ENCODE results near the gene BASP1.
A peak's percentile ranks its signal among the peaks of the same experiment; 100 is the strongest.

Gene BASP1

DNA sequence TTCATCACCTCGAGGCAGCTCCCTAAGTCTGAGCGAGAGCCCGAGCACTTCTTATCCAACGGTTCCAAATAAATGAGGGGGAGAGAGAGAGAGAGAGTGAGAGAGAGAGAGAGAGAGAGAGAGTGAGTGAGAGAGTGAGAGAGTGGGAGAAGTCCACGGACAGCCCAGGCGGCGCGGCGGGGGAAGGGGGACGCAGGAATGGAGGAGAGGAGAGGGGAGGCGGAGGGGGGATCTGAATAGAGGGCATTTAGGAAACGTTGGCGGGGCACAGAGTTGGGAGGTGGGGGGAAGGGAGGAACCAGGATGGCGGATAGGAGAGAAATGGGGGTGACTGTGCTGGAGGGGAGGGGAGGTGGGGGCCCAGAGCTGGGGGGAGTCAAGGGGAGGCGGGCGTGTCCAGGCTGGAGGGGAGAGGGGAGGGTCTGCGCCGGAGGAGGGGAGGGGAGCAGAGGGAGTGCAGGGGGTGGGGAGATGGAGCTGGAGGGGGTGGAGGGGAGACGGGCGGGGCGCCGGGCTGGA lies 398 bp upstream of the BASP1 start:
- peak; percentile 73 for DNase-seq (ENCODE audit: low read depth)
- TF ChIP-seq, protein P1, sequence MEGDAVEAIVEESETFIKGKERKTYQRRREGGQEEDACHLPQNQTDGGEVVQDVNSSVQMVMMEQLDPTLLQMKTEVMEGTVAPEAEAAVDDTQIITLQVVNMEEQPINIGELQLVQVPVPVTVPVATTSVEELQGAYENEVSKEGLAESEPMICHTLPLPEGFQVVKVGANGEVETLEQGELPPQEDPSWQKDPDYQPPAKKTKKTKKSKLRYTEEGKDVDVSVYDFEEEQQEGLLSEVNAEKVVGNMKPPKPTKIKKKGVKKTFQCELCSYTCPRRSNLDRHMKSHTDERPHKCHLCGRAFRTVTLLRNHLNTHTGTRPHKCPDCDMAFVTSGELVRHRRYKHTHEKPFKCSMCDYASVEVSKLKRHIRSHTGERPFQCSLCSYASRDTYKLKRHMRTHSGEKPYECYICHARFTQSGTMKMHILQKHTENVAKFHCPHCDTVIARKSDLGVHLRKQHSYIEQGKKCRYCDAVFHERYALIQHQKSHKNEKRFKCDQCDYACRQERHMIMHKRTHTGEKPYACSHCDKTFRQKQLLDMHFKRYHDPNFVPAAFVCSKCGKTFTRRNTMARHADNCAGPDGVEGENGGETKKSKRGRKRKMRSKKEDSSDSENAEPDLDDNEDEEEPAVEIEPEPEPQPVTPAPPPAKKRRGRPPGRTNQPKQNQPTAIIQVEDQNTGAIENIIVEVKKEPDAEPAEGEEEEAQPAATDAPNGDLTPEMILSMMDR (conservative IDR thresholded peaks at IDR 0.05; ENCODE audit: low read depth, low read length) = no peak
- H3K4me3 ChIP-seq (ENCODE audit: low read depth, low read length) = peak overlapping the region; percentile 83

GRCh38 chr5:17218353-17219005 lies 1.0 kb downstream of the BASP1 start:
- DNase-seq (ENCODE audit: low read depth) = peak; percentile 63
- TF ChIP-seq, protein P1 (conservative IDR thresholded peaks at IDR 0.05; ENCODE audit: low read depth, low read length) = no peak
- peak overlapping the region; percentile 83 for H3K4me3 ChIP-seq (ENCODE audit: low read depth, low read length)

- TF ChIP-seq, protein P1 (conservative IDR thresholded peaks at IDR 0.05; ENCODE audit: low read depth, low read length) = no peak
- H3K4me3 ChIP-seq (ENCODE audit: low read depth, low read length) = peak overlapping the region; percentile 83
- DNase-seq (ENCODE audit: low read depth) = no peak
Observed at GRCh38 chr5:17219006-17219422, 1.6 kb downstream of the BASP1 start.

DNA sequence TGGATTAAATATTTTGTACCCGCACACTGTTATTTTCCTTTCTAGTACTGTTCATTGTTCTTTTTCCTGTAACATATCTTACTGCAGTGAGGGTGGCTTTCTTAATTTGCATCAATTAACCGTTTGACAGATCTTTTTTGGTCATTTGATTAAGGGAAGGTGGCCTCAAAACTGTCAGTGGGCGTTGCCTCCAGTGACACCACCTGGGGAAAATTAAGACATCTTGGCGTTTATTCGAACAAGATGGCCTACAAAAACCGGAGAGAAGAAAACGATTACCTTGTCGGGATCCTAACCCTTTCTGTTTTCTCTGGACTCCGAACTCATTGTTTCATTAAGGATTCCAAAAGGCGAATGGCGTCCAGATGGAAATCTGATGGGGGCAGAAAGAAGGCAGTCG lies 2.0 kb downstream of the BASP1 start:
- H3K4me3 ChIP-seq (ENCODE audit: low read depth, low read length) = peak overlapping the region; percentile 83
- no peak for DNase-seq (ENCODE audit: low read depth)
- TF ChIP-seq, protein P1 (conservative IDR thresholded peaks at IDR 0.05; ENCODE audit: low read depth, low read length) = no peak

DNA sequence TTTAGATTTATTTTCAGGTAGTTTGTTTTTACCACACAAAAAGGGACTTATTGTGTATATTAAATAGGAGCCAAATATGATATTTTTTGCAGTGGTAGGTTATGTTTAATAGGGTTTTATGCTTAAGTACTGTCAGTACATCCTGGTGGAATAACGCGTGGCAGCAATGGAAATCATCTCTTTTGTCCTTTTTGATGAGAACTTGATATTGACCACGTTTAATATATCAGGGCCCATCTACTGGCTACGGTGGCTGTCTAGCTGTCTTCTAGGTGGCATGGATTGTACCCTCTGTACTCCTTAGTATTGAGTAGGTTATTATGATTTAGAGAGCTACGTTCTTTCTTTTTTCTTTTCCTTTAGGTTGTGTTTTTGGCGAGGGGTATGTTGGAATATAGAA lies 2.6 kb downstream of the BASP1 start:
- DNase-seq (ENCODE audit: low read depth) = no peak
- TF ChIP-seq, protein P1 (conservative IDR thresholded peaks at IDR 0.05; ENCODE audit: low read depth, low read length) = no peak
- H3K4me3 ChIP-seq (ENCODE audit: low read depth, low read length) = peak overlapping the region; percentile 83

GRCh38 chr5:17220469-17220868 lies 3.0 kb downstream of the BASP1 start:
- no peak overlapping the region for H3K4me3 ChIP-seq (ENCODE audit: low read depth, low read length)
- no peak for DNase-seq (ENCODE audit: low read depth)
- TF ChIP-seq, protein P1 (conservative IDR thresholded peaks at IDR 0.05; ENCODE audit: low read depth, low read length) = no peak

Measured in choroid plexus epithelial cell (primary cell).